Measurements from ENCODE around the gene SUFU. TPM values are rescaled to one million over a fixed set of nuclear protein-coding genes. Genes with fewer than 3 reads are reported as not detected.

SUFU gene
- total RNA-seq, 1 experiment from 2014 or later = 13.1 TPM

DNA sequence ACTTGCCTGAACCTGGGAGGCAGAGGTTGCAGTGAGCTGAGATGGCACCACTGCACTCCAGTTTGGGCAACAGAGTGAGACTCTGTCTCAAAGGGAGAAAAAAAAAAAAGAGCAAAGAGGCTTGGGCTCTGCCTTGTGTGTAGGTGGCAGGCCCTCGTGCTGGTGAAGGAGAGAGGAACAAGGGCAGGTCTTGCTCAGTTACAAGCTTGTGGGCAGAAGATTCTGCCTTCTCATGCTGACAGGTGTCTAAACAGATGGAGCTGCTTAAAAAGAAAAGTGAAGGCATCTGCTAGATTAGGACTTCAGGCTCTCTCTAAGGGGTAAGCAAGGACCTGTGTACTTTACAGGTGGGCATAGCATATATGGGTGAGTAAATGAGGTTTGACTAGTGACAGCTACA, 75.0 kb downstream of the SUFU start (continued):
- TF ChIP-seq ELF4 (CRISPR knock-in tag; IDR thresholded peaks at IDR 0.05; ENCODE audit: low read depth) = no peak
- TF ChIP-seq, protein P1, sequence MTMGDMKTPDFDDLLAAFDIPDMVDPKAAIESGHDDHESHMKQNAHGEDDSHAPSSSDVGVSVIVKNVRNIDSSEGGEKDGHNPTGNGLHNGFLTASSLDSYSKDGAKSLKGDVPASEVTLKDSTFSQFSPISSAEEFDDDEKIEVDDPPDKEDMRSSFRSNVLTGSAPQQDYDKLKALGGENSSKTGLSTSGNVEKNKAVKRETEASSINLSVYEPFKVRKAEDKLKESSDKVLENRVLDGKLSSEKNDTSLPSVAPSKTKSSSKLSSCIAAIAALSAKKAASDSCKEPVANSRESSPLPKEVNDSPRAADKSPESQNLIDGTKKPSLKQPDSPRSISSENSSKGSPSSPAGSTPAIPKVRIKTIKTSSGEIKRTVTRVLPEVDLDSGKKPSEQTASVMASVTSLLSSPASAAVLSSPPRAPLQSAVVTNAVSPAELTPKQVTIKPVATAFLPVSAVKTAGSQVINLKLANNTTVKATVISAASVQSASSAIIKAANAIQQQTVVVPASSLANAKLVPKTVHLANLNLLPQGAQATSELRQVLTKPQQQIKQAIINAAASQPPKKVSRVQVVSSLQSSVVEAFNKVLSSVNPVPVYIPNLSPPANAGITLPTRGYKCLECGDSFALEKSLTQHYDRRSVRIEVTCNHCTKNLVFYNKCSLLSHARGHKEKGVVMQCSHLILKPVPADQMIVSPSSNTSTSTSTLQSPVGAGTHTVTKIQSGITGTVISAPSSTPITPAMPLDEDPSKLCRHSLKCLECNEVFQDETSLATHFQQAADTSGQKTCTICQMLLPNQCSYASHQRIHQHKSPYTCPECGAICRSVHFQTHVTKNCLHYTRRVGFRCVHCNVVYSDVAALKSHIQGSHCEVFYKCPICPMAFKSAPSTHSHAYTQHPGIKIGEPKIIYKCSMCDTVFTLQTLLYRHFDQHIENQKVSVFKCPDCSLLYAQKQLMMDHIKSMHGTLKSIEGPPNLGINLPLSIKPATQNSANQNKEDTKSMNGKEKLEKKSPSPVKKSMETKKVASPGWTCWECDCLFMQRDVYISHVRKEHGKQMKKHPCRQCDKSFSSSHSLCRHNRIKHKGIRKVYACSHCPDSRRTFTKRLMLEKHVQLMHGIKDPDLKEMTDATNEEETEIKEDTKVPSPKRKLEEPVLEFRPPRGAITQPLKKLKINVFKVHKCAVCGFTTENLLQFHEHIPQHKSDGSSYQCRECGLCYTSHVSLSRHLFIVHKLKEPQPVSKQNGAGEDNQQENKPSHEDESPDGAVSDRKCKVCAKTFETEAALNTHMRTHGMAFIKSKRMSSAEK (CRISPR knock-in tag; IDR thresholded peaks at IDR 0.05; ENCODE audit: borderline replicate concordance) = no peak
- no peak for TF ChIP-seq SOX15 (CRISPR knock-in tag; IDR thresholded peaks at IDR 0.05)
- no peak for TF ChIP-seq CBFB (CRISPR knock-in tag; IDR thresholded peaks at IDR 0.05; ENCODE audit: low read depth)
- TF ChIP-seq, protein P2, sequence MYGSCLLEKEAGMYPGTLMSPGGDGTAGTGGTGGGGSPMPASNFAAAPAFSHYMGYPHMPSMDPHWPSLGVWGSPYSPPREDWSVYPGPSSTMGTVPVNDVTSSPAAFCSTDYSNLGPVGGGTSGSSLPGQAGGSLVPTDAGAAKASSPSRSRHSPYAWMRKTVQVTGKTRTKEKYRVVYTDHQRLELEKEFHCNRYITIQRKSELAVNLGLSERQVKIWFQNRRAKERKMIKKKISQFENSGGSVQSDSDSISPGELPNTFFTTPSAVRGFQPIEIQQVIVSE (CRISPR knock-in tag; IDR thresholded peaks at IDR 0.05; ENCODE audit: borderline replicate concordance) = no peak
- no peak for TF ChIP-seq NR2C2 (CRISPR knock-in tag; IDR thresholded peaks at IDR 0.05)

DNA sequence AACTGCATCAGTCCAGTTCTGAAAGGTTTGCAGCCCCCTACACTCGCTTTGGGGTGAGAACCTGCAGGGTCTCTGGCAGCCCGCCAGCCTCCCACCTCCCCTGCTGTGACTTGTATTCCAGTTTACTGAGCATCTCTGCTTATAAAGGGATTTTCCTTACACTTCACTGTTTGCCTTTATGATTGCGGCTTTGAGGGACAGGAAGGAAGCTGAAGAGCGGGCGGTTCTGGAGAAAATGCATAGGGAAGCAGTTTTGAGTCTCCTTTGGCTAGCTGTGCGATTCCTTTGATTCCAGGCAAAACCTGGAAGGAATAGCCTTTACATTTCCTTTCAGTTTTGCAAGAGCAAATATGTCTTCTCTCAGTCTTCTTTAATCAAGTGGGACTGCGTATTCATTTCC, 75.6 kb downstream of the SUFU start:
- Mint-ChIP-seq H3K4me3 (no peak overlapping the region), H3K4me1 (peaks cover 21% of the 10 kb centered on the region), H3K27me3 (ENCODE audit: low read depth) (no peaks in the 10 kb centered on the region; the same call in 1 of the 2 replicates), H3K9me3 (no peaks in the 10 kb centered on the region), H3K27ac (no peak overlapping the region), H3K36me3 (no peaks in the 10 kb centered on the region)
- ATAC-seq (no peak), DNase-seq (ENCODE audit: low spot score) (no peak)
- POLR2A ChIA-PET = interaction anchor here (0.5 kb wide), 1 partner anchor 93 kb away, joined by 3 read pairs; no protein-coding TSS in a partner anchor
- CTCF ChIA-PET = interaction anchor here (0.6 to 2.0 kb wide), 10 partner anchors 12 to 196 kb away, joined by 3 to 16 read pairs (median 4); partner anchors contain the start of genes ACTR1A and SUFU
- TF ChIP-seq ATF1 (CRISPR knock-in tag; IDR thresholded peaks at IDR 0.05) = no peak
- TF ChIP-seq TCF7 (CRISPR knock-in tag; IDR thresholded peaks at IDR 0.05; ENCODE audit: low read depth) = no peak
- TF ChIP-seq, protein P3, sequence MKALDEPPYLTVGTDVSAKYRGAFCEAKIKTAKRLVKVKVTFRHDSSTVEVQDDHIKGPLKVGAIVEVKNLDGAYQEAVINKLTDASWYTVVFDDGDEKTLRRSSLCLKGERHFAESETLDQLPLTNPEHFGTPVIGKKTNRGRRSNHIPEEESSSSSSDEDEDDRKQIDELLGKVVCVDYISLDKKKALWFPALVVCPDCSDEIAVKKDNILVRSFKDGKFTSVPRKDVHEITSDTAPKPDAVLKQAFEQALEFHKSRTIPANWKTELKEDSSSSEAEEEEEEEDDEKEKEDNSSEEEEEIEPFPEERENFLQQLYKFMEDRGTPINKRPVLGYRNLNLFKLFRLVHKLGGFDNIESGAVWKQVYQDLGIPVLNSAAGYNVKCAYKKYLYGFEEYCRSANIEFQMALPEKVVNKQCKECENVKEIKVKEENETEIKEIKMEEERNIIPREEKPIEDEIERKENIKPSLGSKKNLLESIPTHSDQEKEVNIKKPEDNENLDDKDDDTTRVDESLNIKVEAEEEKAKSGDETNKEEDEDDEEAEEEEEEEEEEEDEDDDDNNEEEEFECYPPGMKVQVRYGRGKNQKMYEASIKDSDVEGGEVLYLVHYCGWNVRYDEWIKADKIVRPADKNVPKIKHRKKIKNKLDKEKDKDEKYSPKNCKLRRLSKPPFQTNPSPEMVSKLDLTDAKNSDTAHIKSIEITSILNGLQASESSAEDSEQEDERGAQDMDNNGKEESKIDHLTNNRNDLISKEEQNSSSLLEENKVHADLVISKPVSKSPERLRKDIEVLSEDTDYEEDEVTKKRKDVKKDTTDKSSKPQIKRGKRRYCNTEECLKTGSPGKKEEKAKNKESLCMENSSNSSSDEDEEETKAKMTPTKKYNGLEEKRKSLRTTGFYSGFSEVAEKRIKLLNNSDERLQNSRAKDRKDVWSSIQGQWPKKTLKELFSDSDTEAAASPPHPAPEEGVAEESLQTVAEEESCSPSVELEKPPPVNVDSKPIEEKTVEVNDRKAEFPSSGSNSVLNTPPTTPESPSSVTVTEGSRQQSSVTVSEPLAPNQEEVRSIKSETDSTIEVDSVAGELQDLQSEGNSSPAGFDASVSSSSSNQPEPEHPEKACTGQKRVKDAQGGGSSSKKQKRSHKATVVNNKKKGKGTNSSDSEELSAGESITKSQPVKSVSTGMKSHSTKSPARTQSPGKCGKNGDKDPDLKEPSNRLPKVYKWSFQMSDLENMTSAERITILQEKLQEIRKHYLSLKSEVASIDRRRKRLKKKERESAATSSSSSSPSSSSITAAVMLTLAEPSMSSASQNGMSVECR (CRISPR knock-in tag; IDR thresholded peaks at IDR 0.05; ENCODE audit: borderline replicate concordance) = no peak
- TF ChIP-seq PREB (CRISPR knock-in tag; IDR thresholded peaks at IDR 0.05; ENCODE audit: borderline replicate concordance) = no peak
- TF ChIP-seq USF1 (CRISPR knock-in tag; IDR thresholded peaks at IDR 0.05) = no peak
- no peak for TF ChIP-seq JAZF1 (CRISPR knock-in tag; IDR thresholded peaks at IDR 0.05)
- no peak for TF ChIP-seq ZNF423 (CRISPR knock-in tag; IDR thresholded peaks at IDR 0.05)
- TF ChIP-seq, protein P1 (CRISPR knock-in tag; IDR thresholded peaks at IDR 0.05; ENCODE audit: borderline replicate concordance) = no peak
- no peak for TF ChIP-seq CREB1 (CRISPR knock-in tag; IDR thresholded peaks at IDR 0.05)
- TF ChIP-seq, protein P4, sequence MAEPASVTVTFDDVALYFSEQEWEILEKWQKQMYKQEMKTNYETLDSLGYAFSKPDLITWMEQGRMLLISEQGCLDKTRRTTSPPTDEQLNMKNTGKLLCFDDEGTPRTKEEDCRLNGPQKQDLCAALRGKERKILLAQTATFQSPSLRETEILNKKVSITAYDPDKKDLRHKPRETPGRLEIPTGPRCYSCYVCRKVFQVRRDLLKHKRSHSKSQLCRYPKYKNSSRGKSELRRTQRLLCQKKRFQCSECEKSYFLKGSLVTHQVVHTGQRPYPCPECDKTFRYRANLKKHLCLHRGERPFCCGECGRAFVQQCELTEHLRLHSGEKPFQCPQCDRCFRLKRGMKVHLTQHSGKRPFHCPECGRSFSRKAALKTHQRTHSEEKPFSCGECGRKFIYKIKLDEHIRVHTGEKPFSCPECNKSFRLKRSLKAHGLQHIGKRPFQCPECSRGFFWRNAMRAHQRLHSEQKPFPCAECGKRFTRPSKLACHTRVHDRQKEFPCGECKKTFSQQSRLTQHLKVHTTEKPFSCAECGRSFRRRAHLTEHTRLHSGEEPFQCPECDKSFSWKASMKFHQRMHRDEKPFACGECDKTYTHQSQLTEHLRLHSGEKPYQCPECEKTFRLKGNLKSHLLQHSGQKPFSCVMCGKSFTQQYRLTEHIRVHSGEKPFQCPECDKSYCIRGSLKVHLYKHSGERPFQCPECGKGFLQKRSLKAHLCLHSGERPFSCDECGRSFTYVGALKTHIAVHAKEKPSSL (CRISPR knock-in tag; conservative IDR thresholded peaks at IDR 0.05) = no peak
- no peak for TF ChIP-seq TEAD4 (CRISPR knock-in tag; IDR thresholded peaks at IDR 0.05)
- TF ChIP-seq NFE2L1 (CRISPR knock-in tag; IDR thresholded peaks at IDR 0.05) = no peak
- TF ChIP-seq FOXK1 (CRISPR knock-in tag; IDR thresholded peaks at IDR 0.05) = no peak
